GM21786 (cell line): ENCODE data around the gene SLC11A1.
A peak's percentile ranks its signal among the peaks of the same experiment; 100 is the strongest.

Experiments used
- ATAC-seq: cut with Tn5 transposase; IDR thresholded peaks from one replicate; pipeline ENCODE4 v1.9.1; 2021; ENCODE audit not compliant: unreplicated experiment

SLC11A1 gene

DNA sequence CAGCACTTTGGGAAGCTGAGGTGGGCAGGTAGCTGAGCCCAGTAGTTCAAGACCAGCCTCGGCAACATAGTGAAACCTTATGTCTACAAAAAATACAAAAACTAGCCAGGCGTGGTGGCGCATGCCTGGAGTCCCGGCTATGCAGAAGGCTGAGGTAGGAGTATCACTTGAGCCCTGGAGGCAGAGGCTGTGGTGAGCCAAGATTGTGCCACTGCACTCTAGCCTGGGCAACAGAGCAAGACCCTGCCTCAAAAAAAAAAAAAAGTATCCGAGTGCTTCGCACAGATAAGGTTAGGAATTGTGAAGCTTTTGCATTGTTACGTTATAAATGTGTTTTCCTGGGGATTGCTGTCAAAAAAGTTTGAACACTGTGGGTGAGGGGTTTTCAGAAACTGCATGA, 21.7 kb downstream of the SLC11A1 start:
- no peak for ATAC-seq

- ATAC-seq, result no peak
Observed at GRCh38 chr2:218404351-218405085, 22.4 kb downstream of the SLC11A1 start.

- ATAC-seq, result no peak
Observed at GRCh38 chr2:218405086-218405745, 23.1 kb downstream of the SLC11A1 start.

GRCh38 chr2:218405746-218406208, 23.7 kb downstream of the SLC11A1 start:
- peak; percentile 10 for ATAC-seq

GRCh38 chr2:218406209-218406948, 24.3 kb downstream of the SLC11A1 start:
- ATAC-seq, result peak; percentile 89

- ATAC-seq, result peak; percentile 7
Observed at GRCh38 chr2:218406949-218407618, 25.0 kb downstream of the SLC11A1 start.

DNA sequence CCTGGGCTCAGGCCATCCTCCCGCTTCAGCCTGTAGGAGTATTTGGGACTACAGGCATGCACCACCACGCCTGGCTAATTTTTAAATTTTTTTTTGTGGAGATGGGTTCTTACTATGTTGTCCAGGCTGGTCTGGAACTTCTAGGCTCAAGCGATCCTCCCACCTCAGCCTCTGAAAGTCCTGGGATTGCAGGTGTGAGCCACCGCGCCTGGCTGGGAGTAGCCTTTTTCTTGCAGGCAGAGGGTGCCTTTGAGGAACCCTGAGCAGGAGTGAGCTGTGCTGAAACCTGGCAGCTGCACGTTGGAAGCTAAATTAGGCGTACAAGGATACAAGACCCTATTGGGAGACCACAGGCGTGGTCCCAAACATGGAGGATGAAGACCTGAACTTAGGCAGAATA, 25.6 kb downstream of the SLC11A1 start:
- ATAC-seq, result no peak

GRCh38 chr2:218418321-218418716, 36.2 kb downstream of the SLC11A1 start:
- ATAC-seq, result no peak

DNA sequence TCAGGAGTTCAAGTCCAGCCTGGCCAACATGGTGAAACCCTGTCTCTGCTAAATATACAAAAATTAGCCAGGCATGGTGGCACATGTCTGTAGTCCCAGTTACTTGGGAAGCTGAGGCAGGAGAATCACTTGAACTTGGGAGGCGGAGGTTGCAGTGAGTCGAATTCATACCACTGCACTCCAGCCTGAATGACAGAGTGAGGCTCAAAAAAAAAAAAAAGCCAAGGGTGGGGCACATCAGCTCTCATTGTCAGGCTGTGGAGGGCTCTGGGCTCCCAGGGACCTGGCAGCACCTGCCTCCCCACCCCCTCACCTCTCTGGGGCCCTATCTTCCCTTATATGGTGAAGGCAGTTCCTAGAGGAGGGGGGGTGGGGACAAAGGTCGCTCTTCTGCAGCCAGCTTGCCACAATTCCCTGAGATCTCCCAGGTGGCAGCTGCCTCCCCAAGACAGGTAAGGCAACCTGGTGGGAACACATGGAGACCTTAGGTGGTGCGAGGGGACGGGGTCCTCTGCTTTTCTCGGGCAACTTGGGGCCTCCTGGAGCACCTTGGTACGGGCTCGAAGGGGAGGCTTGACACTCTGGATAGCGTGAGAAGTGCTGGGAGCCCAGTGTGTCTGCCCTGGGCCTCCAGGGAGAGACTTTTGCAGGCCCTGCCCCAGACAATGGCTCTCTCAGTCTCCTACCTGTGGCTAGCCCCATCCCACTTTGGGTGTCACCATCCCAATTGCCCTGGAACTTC, 36.8 kb downstream of the SLC11A1 start, which contains the start of gene VIL1:
TSS of gene VIL1 (plus strand) at position 407 of the 742 bp plus-strand sequence. CDS start 4,656 bp downstream, outside the sequence.
- ATAC-seq, result no peak

DNA sequence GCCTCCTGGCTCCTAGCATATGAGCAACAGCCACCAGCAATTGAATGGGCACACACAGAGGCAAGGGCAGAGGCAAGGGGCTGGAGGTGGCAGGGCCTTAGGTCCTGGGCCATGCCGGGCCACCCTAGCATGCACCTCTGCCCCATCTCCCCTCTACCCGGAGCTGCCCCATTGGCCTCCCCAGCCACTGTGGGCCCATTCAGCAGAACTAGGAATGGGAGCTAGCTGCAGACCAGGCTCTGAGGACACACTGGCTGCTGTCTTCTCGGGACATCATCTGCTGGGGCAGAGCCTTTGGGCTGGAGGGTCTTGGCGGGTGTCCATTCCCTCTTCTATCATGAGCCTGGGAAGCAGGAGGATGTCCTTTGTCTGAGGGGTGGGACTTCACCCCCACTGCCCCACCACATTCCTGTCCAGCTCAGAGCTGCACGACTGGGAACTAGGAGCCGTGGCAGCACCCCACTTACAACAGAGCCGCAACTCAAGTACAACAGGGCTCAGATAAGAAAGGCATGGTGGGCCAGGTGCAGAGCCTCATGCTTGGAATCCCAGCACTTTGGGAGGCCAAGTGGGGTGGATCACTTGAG, 37.6 kb downstream of the SLC11A1 start:
- no peak for ATAC-seq

- ATAC-seq, result no peak
Observed at GRCh38 chr2:218421027-218421426, 39.0 kb downstream of the SLC11A1 start.

DNA sequence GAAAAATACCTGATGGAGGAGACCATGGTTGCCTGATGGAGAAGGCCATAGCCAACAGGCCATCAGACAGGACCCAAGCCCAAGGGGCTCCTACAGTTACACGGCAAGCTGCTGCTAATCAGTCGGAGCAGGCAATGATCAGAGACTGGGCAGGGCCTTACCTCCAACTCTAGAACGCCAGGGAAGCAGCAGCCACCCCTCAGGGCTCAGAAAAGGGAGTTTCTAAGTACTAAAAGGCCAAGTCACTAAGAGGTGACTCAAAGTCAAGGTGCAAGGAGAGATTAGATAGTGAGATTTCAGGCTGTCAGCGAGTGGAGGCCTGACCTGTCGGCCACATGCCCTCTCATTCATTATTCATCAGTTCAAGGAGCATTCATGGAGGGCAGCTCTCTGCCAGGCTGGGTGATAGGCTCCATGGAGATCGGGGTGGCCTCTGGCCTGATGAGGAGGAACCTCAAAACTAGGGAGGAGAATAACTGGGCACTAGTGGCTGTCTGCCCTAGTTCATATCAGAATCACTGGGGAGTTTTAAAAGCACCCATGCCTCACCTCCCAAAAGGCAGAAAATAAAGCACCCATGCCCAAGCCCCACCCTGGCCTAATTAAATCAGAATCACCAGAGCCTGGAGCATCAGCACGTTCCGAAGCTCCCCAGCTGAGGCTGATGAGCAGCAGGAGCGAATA, 40.5 kb downstream of the SLC11A1 start:
- no peak for ATAC-seq

DNA sequence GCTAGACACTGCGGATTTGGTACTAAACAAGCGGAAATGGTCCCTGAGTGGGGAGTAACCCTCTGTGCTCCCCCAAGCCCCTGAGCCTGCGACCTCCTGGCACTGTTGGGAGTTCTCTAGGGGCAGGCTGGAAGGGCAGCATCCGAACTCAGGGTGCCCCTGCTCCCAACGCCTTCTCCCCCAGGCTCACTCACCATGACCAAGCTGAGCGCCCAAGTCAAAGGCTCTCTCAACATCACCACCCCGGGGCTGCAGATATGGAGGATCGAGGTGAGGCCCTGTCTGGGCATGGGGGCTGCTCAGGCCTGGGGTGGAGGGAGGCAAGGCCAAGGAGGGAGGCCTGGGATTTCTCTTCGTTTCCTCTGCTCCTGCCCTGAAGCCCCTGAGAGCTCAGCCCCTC, 41.5 kb downstream of the SLC11A1 start:
- no peak for ATAC-seq

GRCh38 chr2:218425531-218425930, 43.5 kb downstream of the SLC11A1 start:
- no peak for ATAC-seq

DNA sequence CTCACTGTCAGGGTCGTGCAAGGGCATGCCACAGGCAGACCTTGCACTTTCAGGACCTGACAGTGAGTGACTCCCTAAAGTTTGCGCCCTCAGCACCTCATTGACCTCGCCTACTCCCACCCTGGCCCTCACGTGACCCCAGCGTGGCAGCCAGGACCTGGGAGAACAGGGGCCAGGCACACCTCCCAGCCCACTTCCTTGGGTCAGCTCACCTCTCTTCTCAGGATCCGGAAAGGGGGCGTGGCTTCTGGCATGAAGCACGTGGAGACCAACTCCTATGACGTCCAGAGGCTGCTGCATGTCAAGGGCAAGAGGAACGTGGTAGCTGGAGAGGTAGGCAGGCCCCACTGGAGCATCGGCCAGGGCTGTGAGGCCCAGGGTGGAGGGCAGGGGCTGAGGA, 45.7 kb downstream of the SLC11A1 start:
- ATAC-seq, result no peak

- no peak for ATAC-seq
Observed at GRCh38 chr2:218428846-218429558, 46.9 kb downstream of the SLC11A1 start.

- ATAC-seq, result no peak
Observed at GRCh38 chr2:218429911-218430692, 48.0 kb downstream of the SLC11A1 start.

- ATAC-seq, result no peak
Observed at GRCh38 chr2:218430721-218431120, 48.6 kb downstream of the SLC11A1 start.
